Skeletal muscle satellite cell (primary cell): ENCODE measurements around the gene CNPY4.

Experiments used
- H3K27me3 ChIP-seq: 2 replicates; pipeline ENCODE4 v1.7.0; 2013; ENCODE audit warnings: low read length; ENCODE audit not compliant: control insufficient read depth, insufficient read depth
- H3K36me3 ChIP-seq: 2 replicates; pipeline ENCODE4 v1.7.0; 2013; ENCODE audit warnings: mild to moderate bottlenecking, control low read depth, low read length; ENCODE audit not compliant: insufficient read depth
- H3K4me1 ChIP-seq: 2 replicates; pipeline ENCODE4 v1.7.0; 2013; ENCODE audit warnings: low read length; ENCODE audit not compliant: control insufficient read depth, insufficient read depth
- H3K4me2 ChIP-seq: 2 replicates; pipeline ENCODE4 v1.7.0; 2013; ENCODE audit warnings: mild to moderate bottlenecking, low read length
- H3K4me3 ChIP-seq: 2 replicates; pipeline ENCODE4 v1.7.0; 2013; ENCODE audit warnings: low read length
- H3K9ac ChIP-seq: 2 replicates; pipeline ENCODE4 v1.7.0; 2013; ENCODE audit warnings: mild to moderate bottlenecking, low read depth, low read length, moderate library complexity
- H3K9me3 ChIP-seq: replicated peaks from 2 replicates; pipeline ENCODE4 v1.7.0; 2013; ENCODE audit warnings: mild to moderate bottlenecking, control low read depth, low read length

CNPY4 gene

DNA sequence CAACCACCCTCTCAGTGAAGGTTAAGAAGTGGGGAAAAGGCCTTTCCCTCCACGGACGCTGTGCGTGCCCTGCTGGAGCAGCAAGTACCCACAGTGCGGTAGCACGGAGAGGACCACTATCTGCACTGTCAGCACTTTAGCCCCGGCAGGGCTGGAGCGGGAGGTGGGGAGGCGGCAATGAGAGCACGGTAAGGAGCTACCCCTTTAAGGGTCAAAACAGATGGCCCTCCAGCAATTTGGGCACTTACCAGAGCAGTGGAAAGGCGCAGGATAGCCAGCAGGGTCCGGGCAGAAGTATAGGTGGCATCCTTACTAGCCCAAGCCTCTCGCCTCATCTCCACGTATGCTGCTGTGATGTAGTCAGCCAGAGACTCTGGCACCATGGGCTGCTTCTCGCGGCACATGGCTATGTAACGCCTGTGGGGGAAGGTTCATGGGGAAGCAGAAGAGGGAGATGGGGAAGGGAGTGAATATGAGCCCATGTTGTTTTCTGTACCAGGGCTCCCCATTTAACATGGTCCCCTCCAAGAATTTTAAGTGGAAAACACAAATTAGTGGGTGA is 25.4 kb upstream of the CNPY4 start:
- Histone ChIP-seq H3K4me1 (peaks cover 22% of the 10 kb centered on the region), H3K4me3 (no peak overlapping the region), H3K27me3 (no peaks in the 10 kb centered on the region), H3K9ac (no peak overlapping the region), H3K9me3 (no peaks in the 10 kb centered on the region), H3K4me2 (no peak overlapping the region), H3K36me3 (peaks cover 85% of the 10 kb centered on the region)

DNA sequence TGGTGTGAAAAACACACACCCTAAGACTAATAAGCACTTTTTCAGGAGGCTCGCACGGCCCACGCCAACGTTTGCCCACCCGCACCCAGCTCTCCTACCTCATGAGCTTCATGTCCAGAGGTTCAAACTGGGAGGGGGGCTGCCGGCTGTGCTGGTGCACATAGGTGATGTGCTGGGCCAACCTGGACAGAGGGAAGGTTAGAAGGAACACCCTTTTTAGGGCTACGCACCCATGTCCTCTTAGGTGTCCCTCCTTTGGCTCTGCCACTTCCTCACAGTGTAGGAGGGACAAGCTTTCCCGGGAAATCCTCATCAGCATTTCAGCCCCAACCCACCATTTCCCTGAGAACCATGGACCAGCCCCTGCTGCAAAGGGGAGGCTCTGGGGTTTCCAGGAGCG is 24.1 kb upstream of the CNPY4 start:
- Histone ChIP-seq H3K36me3 (peaks cover 93% of the 10 kb centered on the region), H3K4me3 (no peak overlapping the region), H3K4me2 (no peak overlapping the region), H3K27me3 (no peaks in the 10 kb centered on the region), H3K9me3 (no peaks in the 10 kb centered on the region), H3K9ac (no peak overlapping the region), H3K4me1 (peaks cover 21% of the 10 kb centered on the region)

DNA sequence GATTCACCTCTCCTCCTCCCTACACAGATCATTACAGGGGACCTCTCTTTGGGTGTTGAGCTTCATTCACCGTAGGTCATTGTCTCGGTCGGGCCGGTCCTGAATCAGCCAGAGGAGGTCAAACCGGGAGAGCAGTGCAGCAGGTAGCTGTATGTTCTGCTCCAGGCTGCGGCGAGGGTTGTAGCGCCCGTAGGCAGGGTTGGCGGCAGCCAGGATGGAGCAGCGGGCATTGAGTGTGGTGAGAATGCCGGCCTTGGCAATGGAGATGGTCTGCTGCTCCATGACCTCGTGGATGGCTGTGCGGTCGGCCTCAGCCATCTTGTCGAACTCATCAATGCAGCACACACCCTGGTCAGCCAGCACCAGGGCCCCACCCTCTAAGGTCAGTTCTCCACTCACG is 23.7 kb upstream of the CNPY4 start:
- no peaks in the 10 kb centered on the region for H3K9me3 ChIP-seq
- no peaks in the 10 kb centered on the region for H3K27me3 ChIP-seq
- peaks cover 88% of the 10 kb centered on the region for H3K36me3 ChIP-seq
- H3K4me2 ChIP-seq: no peak overlapping the region
- H3K4me1 ChIP-seq: peaks cover 17% of the 10 kb centered on the region
- H3K9ac ChIP-seq: no peak overlapping the region
- H3K4me3 ChIP-seq: no peak overlapping the region

DNA sequence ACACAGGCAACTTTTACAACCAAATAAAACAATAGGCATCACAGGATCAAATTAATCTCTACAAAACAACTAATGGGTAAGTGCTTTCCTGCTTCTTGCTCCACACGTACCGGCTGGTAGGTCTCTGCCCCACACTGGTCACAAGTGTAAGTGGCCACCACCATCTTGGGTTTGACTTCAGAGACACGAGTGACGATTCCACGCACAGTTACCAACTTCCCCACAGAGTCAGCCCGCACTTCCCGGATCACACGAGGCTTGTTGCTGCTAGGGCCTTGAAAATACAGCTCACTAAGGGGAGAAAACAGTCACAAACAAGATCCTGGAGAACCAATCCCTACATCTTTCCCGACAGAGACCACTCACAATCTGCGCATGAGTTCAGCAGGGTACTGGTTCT is 20.5 kb upstream of the CNPY4 start:
- Histone ChIP-seq H3K36me3 (peaks cover 57% of the 10 kb centered on the region), H3K4me3 (no peak overlapping the region), H3K27me3 (no peaks in the 10 kb centered on the region), H3K4me2 (peak overlapping the region; percentile 23), H3K9me3 (no peaks in the 10 kb centered on the region), H3K4me1 (peaks cover 22% of the 10 kb centered on the region), H3K9ac (peak overlapping the region; percentile 94)

DNA sequence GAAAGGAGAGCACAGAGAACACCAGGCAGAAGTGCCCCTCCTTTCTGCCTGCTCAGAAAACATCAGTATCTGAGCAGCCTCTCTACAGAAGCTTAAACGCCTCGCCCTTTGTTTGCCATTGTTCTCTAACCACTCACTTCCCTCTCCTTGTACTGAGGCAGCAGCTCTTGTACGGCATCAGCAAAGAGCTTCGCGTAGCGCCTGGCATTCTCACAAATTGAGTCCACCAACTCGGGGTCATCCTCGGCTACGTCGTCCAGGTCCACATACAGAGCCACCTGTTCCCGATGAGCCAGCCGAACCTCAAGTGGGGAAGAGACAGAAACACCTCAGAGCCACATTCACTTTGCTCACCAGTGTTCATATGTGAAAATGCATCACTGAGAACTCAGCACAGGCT is 20.0 kb upstream of the CNPY4 start:
- Histone ChIP-seq H3K36me3 (peaks cover 57% of the 10 kb centered on the region), H3K4me1 (peaks cover 22% of the 10 kb centered on the region), H3K9ac (peak overlapping the region; percentile 94), H3K4me2 (peak overlapping the region; percentile 97), H3K27me3 (no peaks in the 10 kb centered on the region), H3K4me3 (peak overlapping the region; percentile 92), H3K9me3 (no peaks in the 10 kb centered on the region)

DNA sequence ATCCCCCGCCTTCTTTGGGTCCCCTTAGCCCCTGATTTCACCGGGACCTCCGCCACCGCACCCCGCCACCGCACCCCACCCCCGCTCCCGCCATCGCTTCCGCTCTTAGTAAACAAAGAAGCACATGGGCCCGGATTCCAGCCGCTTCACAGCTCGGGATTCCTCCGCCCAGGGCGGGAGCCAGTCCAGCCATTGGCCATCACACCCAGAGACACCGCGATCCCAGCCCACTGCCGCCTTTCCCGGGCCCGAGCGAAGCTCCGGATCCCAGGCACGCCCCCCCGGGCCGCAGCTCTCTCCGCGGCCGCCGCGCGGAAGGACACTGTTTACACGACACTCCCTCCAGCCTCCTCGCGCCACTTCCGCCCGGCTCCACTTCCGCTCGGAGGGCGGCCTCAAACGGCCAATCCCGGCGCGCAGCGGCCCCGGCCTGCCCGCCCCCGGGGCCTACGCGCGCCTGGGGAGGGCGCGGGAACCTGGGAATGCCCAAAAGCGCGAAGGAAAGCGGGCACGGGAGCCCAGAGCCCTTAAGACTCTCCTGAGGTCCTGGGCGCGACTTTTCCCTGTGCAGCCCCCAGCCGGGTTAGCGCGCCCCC is 18.9 kb upstream of the CNPY4 start:
- peak overlapping the region; percentile 92 for H3K4me3 ChIP-seq
- H3K4me2 ChIP-seq: peak overlapping the region; percentile 97
- no peaks in the 10 kb centered on the region for H3K27me3 ChIP-seq
- H3K9ac ChIP-seq: peak overlapping the region; percentile 94
- no peaks in the 10 kb centered on the region for H3K9me3 ChIP-seq
- H3K4me1 ChIP-seq: peaks cover 22% of the 10 kb centered on the region
- peaks cover 53% of the 10 kb centered on the region for H3K36me3 ChIP-seq

DNA sequence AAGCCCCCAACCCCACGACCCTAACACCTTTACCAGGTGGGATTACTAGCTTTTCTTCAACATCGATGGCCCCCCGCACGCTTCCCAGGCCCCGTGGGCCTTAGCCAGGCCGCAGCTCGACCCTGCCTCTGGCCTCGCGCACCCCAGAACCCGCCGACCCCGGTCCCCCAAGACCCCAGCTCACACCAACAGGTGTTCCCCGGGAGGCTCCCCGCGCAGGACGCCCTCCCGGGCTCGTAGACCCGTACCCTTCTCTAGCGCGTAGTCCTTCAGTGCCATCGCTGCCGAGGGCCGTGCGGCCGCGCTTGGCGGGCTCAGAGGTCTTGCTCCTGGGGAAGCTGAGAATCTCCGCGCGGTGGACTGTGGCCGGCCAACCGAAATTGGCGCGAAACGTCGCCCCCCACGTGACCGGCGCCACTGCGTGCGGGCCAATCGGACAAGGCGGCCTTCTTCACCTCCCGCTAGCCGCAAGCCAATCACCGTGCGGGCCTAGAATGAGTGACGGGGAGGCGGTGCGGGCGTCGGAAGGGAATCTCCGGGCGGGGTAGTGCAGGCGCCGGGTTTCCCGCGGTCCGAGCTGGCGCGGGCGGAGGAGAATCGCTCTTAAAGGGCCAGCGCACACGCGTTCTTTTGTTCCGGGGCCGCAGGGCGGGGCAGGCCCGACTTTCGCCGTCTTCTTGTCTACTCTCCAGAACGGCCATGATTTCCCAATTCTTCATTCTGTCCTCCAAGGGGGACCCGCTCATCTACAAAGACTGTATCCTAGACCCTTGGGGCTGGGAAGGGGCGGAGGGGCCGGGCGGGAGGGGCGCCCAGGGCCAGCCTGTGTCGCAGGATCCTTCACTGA is 18.2 kb upstream of the CNPY4 start, which contains the start of the genes AP4M1 and MCM7:
Gene AP4M1 (plus strand): TSS at position 628 of the 847 bp plus-strand sequence. CDS start 72 bp downstream, at position 700.
Gene MCM7 (minus strand): TSS at position 382 of the 847 bp plus-strand sequence. CDS start 103 bp downstream, at position 279.
- peak within 1 kb of the TSS; percentile 92 for H3K4me3 ChIP-seq
- peaks cover 52% of the 10 kb centered on the region for H3K36me3 ChIP-seq
- H3K9me3 ChIP-seq: no peaks in the 10 kb centered on the region
- no peaks in the 10 kb centered on the region for H3K27me3 ChIP-seq
- peak within 1 kb of the TSS; percentile 97 for H3K4me2 ChIP-seq
- H3K9ac ChIP-seq: peak within 1 kb of the TSS; percentile 94
- H3K4me1 ChIP-seq: peaks cover 22% of the 10 kb centered on the region

DNA sequence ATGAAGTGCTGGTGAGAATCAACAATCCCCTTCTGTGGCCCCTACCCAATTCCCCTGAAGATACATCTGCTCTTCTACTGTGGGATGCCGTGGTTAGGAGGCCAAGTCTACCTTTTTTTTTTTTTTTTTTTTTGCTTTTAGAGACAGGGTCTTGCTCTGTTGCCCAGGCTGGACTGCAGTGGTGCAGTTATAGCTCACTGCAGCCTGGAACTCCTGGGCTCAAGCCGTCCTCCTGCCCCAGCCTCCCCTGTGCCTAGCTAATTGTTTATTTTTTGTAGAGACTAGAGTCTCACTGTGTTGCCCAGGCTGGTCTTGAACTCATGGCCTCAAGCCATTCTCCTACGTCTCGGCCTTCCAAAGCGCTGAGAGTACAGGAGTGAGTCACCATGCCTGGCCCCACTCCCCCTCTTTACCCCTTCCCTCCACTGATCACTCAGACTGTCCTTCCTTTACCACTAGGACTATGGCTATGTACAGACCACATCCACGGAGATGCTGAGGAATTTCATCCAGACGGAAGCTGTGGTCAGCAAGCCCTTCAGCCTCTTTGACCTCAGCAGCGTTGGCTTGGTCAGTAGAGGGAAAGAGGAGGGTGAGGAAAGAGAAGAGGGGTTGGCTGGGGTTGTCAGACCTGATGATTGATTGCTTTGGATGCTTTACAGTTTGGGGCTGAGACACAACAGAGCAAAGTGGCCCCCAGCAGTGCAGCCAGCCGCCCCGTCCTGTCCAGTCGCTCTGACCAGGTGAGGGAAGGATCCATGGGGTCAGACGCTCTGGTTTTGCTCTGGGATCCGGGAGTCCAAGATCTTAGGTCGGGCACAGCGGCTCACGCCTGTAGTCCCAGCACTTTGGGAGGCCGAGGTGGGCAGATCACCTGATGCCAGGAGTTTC is 16.2 kb upstream of the CNPY4 start:
- H3K4me2 ChIP-seq: peak overlapping the region; percentile 92
- H3K9me3 ChIP-seq: no peaks in the 10 kb centered on the region
- peak overlapping the region; percentile 94 for H3K9ac ChIP-seq
- H3K4me1 ChIP-seq: peaks cover 22% of the 10 kb centered on the region
- peak overlapping the region; percentile 92 for H3K4me3 ChIP-seq
- H3K36me3 ChIP-seq: peaks cover 54% of the 10 kb centered on the region
- no peaks in the 10 kb centered on the region for H3K27me3 ChIP-seq

DNA sequence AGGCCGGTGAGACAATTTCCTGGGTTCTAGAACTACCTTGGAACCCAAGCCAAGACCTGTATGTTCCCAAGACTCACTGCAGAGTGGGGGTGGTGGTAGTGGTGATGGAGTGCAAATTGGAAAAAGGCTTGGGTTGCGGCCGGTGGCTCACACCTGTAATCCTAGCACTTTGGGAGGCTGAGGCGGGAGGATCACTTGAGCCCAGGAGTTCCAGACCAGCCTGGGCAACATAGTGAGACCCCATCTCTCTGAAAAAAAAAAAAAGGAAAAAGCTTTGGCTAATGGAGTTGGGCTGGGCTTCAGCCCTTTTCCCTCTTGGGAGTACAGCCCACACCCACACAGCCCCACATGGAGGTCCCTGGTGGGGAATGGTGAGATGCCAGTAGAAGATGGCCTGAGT is 13.9 kb upstream of the CNPY4 start:
- Histone ChIP-seq H3K9me3 (no peaks in the 10 kb centered on the region), H3K9ac (no peak overlapping the region), H3K4me2 (no peak overlapping the region), H3K36me3 (peaks cover 48% of the 10 kb centered on the region), H3K27me3 (no peaks in the 10 kb centered on the region), H3K4me3 (no peak overlapping the region), H3K4me1 (peaks cover 15% of the 10 kb centered on the region)

DNA sequence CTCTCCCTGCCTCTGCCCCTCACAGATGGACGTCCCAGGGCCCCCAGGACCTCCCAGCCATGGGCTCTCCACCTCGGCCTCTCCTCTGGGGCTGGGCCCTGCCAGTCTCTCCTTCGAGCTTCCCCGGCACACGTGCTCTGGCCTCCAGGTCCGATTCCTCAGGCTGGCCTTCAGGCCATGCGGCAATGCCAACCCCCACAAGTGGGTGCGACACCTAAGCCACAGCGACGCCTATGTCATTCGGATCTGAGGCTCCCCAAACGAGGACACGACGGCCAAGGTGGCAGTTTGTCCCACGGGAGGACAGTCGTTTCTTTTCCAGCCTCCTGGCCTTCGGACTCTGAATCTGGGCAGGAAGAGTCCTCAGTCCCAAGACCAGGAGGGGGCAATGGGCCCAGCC is 12.8 kb upstream of the CNPY4 start:
- H3K4me3 ChIP-seq: no peak overlapping the region
- no peak overlapping the region for H3K9ac ChIP-seq
- H3K4me1 ChIP-seq: peaks cover 15% of the 10 kb centered on the region
- peaks cover 55% of the 10 kb centered on the region for H3K36me3 ChIP-seq
- no peak overlapping the region for H3K4me2 ChIP-seq
- no peaks in the 10 kb centered on the region for H3K9me3 ChIP-seq
- no peaks in the 10 kb centered on the region for H3K27me3 ChIP-seq
